Colon (tissue), 2 donors: ENCODE measurements around the gene SKIDA1.

ENCODE experiments used
- FAIRE-seq: peaks from 2 replicates; lab custom pipeline; 2012; peaks lifted over from hg19 to GRCh38; lab: Jason Lieb, UNC
- donor health status: control.
- donor health status: control.

The SKIDA1 gene

DNA sequence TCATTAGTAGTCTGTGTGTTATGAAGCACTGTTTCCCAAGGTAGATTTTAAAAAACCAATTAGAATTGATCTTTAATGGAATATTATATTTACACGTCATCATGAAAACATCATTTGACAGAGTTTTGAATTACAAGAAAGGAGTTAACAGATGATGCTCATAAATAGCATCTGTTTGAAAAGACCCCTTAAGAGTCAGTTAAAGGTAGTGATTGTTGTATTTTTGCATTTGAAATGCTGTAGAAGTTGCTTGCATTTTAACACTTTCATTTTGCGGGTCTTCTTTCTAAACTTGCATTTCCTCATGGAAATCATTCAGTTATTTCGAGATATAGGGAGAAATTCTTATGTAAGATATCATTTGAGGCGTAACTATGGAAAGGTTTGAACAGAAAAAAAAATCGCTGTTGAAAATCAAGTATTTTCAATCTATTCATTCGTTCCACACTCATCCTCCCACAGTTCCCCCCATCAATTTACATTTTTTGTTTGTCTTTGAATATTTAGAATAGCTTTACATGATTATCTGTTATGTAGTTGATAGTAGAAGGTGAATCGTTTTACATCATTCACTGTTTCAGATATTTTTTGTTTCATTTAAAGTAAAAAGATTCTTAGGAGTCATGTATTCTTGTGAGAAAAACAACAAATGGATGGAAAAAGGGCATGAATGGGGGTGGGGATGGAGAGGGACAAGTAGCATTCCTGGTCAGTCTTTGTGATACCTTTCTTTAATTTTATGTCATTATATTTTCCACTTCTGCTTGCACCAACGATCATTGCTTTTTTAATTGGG is 3.0 kb upstream of the SKIDA1 start:
- no peak for FAIRE-seq

DNA sequence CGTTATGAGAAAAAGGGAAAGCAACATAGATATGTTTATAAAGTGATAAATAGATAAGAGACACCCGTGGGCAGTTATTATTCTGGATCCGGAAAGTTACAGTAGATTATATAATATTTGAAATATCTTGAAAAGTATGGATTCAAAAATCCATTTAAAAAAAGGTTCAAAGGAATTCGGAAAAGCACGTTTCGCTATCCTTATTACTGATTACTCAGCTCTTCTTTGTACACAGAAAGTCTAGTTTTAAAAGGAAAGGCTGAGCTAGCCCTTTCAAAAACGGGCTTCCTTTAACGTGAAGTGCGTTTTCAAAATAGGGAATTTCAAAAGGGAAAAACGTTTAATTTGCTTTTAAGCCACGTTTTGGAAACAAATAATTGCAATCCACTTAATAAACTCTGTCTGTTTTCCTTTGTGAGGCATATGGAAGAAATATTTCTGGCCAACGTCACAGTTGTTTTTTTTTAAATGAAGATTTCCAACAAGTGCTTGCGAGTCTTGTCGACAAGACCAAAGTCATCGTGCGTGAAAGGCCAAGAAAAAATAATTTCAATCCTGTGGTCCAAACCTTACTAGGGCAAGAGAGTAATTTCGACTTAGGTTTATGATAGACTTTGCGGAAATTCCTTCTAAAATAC is 2.2 kb upstream of the SKIDA1 start:
- FAIRE-seq: no peak

DNA sequence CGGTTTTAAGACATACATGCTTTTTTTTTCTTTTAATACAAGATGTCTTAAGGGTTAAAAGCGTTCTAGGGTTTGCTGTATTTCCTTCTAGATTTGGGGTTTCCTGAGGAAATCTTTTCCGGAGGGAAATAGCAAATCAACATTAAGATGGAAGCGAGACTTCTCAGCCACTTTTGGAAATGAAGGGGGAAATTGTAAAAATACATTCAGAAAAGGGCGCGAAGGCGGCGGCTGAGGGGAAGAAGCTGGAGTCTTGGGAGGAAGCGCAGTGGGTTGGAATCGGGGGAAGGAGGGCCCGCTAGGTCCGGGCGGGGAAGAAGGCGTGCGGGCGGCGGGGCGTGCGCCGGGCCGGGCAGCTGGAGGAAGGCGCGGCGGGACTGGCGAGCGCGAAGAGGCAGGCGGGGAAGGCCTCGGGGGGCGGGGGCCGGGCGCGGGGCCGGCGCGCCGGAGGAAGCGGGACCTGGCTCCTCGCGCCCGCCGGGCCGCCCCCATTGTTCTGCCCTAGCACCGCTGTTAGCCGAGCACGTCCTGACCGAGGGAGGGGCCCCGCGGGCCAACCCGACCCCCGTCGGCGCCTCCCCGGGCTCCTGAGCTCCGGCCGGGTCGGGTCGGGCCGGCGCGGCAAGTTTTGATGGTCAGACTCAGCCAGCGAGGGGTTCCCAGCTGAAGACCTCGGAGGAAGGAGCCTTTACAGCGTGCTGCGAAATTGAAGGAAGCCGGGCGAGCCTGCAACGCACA is 1.5 kb upstream of the SKIDA1 start:
- FAIRE-seq: no peak

DNA sequence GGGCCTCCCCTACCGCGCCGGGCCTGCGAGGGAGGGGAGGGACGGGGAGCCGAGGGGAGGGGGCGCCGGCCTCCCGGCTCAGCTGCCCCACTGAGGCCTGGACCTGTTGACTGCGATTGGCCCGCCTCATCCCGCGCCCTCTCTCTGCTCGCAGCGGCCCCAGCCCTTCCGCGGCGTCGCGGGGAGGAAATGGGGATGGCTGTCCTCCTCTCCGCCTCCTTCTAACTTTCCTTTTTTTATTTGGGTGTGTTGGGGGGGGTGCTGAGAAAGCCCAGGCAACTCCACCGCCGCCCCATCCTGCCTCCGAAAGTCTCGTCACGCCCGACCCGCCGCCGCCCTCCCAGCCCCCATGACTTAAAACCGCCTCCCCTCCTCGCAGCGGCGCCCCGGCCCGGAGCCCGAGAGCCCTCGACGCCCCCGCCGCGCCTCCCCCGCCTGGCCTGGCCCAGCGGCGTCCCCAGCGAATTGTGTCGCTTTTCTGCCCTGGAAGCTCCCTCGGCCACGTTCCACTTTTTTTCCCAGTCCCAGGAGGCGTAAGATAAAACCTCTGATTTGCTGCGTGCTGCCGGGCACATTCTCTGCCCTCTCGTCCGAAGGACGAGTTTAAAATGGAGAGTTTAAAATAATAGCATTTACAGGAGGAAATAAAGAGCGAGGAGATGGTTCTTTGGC is 842 bp upstream of the SKIDA1 start:
- FAIRE-seq: no peak

GRCh38 chr10:21524526-21525366 is 736 bp downstream of the SKIDA1 start:
- FAIRE-seq: no peak

DNA sequence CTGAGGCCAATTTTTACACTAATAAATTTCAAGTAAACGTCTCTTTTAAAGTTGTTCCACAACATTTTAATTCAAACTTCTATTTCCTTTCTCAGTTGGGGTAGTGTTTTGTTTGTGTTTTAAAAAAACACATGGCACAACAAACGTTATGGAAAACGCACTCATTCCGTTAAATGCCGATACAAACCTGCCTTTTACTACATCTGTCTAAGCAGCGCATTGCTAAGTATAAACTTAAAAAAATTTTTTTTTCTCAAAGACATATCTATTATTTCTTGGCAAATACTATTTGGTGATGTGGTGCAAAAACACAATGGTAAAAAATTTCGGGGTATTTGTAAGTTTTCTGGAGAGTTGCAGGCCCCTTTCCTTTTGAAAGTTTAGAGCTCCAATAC is 1.4 kb downstream of the SKIDA1 start:
- FAIRE-seq: no peak

GRCh38 chr10:21523557-21524008 is 1.9 kb downstream of the SKIDA1 start:
- FAIRE-seq: no peak

DNA sequence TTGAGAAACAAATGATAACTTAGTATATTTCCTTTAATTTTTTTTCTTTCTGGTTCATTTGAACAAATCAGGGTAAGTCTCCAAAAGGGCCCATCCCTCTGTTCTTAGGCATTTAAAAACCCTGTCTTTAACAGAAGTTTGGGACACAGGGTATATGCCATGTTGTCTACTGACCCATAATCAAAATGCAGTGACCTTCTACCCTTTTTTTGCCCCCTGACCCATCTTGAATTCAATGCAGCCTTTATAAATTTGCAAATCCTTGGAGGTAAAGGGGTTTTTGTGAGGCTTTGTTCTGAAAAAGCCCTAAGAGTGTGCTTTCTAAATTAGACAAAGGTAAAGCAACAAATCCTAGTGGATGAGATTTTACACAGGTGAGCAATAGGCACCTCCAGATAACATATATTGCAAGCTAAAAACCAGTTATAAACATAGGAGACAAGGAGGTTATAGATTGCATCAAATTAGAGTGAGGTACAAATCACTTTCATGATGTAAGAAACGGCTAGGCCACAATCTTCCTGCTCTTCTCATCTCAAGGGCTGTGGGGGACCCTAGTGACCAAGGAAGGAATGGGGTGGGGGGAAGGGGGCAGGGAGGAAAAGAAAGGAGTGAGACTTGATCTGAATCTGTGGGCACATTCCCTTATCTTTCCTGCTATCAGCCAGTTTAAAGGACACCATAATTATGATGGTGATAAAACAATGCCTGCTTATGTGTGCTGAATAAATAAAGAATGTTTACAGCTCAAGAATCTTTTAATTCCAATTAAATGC is 2.7 kb downstream of the SKIDA1 start:
- FAIRE-seq: no peak

- no peak for FAIRE-seq
Observed at GRCh38 chr10:21521751-21522533, 3.5 kb downstream of the SKIDA1 start.

DNA sequence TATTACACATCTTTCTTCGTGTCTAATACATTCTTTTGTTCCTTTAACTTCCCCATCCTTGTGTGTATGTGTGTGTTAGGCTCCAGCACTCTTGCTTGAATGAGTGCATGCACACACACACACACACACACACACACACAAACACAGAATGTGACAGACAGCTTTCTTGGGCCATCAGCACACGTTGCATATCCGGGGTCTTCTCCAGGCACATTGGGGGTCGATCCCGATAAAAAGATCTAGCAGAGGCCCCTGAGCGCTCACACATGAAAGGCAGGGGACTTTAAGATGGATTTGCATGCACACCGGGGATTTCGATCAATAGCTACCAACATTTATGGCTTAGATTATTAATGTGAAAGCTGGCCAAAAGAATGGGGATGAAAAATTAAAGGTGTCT is 4.5 kb downstream of the SKIDA1 start:
- no peak for FAIRE-seq

DNA sequence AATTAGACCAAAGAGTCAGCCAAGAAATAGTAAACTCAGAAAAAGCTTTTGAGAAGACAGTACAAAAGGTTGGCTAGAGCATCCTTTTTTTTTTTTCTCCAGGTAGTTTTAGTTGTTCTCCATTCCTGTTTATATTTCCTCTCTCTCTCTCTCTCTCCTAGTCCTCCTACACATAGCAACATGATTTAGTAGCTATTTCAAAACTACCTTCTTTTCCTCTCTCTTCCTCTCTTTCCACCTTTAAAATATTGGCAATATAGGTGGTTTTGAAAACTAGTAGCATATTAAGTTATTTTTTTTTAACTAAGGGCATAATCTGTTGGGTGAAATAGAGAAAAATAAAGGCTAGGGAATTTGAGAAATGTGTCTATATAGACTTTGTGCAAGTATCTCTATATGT is 5.0 kb downstream of the SKIDA1 start:
- no peak for FAIRE-seq

DNA sequence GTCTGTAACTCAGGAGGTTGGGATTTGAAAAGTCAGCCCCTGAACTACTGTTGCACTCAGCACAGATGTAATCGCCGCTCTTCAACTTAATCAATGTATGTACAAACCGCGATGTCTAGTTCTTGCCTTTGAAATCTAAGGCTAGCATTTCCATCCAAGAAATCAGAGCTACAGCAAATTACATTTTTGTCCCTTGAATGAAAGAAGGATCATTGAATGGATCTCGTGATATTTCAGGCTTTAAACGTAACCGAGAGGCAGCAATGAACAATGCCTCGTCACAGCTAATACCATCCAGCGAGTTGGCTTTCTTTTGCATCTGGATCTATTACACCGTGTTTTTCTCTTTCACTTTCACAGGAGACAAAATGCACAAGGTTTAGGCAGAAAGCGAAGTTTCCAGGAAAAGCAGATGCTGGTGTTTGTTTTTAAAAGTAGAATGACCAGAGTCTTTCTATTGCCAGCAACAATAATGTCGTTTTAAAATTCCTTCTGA is 5.5 kb downstream of the SKIDA1 start:
- FAIRE-seq: no peak

DNA sequence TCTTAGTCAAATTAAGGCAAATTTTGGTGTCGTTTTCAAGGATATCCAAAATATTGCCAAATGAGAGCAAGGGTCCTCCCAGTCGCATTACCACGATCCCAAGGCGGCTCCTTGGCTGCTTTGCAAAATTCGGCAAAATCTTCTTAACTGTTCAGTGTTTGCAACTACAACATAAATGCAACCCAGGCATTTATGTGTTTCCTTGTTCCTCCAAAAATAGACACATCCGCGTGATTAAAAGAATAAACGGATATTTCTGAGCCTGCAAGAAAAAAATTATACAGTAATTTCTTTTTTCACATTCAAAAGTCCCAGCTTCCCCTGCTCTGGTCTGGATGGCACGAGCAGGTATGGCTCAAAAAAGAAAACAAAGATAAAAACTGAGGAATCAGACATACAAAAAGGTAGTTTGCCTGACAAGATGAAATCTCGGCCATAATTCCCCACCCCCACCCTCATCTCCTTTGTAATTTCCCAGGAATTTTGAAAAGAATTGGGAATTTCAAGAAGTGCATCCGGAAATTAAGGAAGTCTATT is 6.0 kb downstream of the SKIDA1 start:
- FAIRE-seq: no peak

DNA sequence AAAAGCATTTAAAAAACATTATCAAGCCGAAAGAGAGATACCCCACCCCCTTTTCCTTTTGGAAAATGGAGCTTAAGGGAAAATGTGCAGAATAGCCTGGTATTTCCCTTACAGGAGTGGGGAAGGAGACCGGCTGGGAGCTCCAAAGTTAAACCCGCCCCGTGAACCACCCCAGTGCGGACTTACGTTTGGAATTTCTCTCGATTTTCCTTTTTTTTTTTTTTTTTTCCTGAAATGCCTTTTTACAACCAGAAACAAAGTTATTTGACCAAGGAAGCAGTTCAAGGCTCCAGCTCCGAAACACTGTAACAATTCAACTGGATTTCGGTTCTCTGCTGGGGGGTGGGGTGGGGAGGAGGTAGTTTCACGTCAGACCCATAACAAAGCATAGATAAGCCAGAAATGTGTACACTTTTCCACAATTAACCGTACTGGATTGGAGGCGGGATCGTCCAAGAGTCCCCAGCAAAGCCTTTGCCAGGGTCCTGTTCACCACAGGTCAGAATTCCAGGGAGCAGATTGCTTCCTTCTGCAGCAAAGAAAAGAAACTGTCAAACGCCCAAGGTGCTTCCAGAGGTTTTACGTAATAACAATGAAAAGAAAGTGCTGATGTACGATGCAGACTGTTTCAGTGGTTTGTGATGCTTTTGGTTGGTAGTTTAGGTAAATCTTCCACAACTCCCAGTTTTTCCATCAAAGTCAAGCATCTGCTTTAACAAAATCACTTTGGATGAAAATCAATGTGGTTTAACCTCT is 6.7 kb downstream of the SKIDA1 start:
- FAIRE-seq: no peak

GRCh38 chr10:21518149-21518640 is 7.3 kb downstream of the SKIDA1 start:
- no peak for FAIRE-seq

DNA sequence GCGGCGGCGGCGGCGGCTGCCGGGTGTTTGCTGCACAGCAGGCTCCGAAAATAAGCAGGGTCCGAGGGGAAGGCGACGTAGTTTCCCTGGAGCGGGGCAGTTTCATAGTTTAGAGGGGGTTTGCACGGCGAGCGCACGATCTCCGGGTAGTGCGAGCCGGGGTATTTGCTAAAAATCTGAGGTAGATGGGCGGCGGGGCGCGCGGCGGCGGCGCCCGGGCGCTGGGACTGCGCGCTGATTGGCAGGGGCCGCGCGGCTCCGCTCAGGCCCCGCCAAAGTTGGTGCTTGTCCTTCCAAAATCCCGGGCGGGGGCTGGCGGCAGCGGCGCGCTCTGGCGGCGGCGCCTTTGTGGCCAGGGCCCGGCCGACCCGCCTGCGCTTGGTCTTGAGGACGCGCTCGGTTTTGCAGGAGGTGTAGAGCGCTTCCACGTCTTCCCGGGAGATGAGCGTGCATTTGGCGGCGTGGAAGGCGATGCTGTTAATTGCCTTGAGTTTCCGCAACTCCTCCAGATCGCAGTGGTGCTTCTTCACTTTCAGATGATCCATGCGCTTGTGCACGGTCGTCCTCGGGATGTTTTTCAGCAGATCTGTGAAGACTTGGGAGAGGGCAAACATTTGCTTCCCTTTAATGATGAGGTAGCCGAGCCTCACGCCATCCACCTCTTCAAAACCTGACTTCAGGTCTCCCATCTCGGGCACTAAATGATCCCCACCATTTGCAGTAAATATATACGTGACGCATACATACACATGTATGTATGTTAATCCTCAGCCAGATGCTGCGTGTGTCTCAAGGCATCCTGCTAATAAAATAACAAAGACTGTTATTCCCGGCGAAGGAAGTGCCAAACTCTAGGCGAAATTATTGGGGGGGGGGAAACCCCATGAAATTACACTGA is 8.1 kb downstream of the SKIDA1 start:
- FAIRE-seq: no peak
